ENCODE measurements around the gene RPS2.
"Not testable (repeated sequence)": the region's sequence is repeated elsewhere in the genome, so short reads cannot be mapped to it uniquely, and the experiment has no call there.

Gene RPS2

DNA sequence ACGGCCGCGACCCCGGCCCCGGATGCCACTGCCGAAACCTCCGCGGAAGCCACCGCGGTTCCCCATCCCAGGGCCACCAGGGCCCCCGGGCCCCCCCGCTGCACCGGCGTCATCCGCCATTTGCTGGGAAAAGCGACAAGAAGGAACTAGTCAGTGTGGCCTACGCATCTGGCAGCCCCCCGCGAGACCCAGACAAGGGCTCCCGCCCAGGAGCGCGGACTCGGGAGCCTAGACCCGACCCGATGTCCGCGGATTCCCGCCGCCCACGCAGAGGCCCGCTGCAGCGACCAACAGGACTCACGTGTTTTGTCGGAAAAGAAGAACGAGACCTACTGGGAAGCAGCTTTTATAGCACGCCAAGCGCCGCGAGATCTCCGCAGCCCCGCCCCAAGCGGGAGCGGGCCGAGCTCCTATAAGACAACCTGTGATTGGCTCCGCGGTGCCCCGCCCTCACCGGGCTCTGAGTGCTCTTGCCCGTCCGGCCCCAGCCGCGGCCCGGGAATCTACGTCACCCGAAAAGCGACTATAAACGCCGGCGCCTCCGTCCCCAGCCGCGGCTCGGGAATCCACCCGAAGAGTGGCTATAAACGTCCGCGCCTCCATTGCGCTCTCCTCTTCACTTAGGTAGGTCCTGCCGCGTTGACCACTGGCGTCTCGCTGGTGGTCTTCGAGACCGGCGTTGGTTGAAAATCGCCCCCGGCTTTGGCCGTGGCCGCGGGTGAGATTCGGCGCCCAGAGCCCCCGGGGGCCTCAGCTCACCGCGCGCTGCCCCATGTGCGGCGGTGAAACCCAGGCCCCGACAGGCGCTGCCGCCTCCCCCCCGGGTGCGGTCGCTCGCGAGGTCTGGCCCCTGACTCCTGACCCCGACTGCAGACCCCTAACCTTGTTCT lies at the start of gene RPS2:
Gene RPS2 (minus strand): TSS at position 321 of the 890 bp plus-strand sequence. CDS start 201 bp downstream, at position 120.
- in situ Hi-C loops (cut with HindIII; ENCODE audit: low sequenced_read_pairs), result loop anchor here (5.0 kb wide), 1 partner anchor 73 kb away; no protein-coding TSS in a partner anchor

DNA sequence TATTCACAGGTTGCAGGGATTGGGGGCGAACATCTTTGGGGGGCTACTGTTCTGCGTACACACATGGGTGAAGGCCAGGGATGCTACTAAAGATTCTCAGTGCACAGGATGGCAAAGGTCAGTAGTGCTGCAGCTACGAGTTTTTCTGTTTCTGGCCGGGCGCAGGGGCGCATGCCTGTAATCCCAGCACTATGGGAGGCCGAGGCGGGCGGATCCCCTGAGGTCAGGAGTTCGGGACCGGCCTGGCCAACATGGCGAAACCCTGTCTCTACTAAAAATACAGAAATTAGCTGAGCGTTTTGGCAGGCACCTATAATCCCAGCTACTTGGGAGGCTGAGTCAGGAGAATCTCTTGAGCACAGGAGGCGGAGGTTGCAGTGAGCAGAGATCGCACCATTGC lies 48.9 kb upstream of the RPS2 start:
- in situ Hi-C loops (cut with HindIII; ENCODE audit: low sequenced_read_pairs), result no loop called here

DNA sequence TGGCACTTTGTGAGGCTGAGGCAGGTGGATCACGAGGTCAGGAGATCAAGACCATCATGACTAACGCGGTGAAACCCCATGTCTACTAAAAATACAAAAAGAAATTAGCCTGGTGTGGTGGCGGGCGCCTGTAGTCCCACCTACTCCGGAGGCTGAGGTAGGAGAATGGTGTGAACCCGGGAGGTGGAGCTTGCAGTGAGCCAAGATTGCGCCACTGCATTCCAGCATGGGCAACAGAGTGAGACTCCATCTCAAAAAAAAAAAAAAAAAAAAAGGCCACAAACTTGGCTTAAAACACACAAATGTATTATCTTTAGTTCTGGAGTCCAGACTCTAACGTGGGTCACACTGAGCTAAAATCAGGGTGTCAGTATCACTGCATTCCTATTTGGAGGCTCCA lies 47.1 kb upstream of the RPS2 start:
- in situ Hi-C loops (cut with HindIII; ENCODE audit: low sequenced_read_pairs), result not testable (repeated sequence)

DNA sequence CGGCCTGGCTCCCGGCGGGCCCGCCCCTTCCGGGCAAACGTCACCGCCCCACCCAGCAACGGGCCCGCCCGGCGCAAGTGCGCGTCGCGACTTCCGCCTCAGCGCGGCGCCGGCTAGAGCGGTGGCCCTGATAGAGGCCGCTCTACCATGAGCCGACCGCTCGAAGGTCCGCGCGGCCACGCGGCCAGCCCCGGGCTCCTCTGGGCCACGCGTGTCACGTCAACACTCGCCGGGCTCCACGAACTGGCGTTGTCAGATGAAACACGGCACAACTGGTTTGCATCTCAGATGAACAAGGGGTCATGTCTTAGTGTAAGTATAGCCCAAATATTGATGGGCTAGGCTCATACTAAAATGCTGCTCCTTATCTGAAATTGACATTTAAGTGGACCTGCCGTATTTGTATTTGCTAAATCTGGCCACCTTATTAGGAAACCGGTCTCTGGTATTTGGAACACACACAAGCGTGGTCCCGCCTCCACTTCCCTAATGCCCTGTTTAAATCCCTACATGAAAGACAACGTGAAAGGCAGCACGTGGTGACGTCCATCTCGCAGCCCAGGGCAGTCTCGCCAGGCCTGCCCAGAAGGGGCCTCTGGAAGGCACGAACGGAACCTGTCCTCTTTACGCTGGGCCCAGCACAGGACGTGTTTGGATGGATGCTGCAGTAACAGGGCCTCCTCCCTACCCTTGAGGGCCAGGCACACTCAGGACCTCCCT lies 45.3 kb upstream of the RPS2 start, which contains the start of gene ZNF598:
Gene ZNF598 (minus strand): TSS at position 31 of the 720 bp plus-strand sequence.
- in situ Hi-C loops (cut with HindIII; ENCODE audit: low sequenced_read_pairs), result no loop called here

DNA sequence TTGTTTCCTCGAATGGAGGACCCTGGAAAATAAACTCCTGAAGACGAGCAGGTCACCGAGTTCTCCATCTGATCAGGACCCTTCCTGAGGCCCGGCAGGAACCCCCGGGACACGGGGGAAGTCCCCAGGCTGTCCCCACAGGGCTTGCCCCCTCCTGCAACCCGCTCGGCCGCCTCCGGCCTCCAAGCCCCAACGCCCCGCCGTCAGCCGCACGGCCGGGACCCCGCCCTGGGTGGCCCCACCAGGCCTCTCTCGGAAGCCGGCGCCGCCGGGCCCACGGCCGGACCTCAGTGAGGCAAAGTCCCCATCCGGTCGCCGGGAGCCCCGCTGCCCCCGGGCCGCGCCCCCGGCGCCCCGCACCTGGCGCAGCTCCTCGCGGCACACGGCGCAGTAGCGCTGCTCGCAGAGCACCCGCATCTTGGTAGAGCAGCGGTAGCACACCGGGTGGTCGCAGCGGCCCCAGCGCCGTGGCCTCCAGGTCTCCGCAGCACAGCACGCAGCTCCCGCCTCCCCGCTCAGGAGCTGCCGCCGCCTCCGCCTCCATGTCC lies 44.6 kb upstream of the RPS2 start:
- in situ Hi-C loops (cut with HindIII; ENCODE audit: low sequenced_read_pairs), result no loop called here

DNA sequence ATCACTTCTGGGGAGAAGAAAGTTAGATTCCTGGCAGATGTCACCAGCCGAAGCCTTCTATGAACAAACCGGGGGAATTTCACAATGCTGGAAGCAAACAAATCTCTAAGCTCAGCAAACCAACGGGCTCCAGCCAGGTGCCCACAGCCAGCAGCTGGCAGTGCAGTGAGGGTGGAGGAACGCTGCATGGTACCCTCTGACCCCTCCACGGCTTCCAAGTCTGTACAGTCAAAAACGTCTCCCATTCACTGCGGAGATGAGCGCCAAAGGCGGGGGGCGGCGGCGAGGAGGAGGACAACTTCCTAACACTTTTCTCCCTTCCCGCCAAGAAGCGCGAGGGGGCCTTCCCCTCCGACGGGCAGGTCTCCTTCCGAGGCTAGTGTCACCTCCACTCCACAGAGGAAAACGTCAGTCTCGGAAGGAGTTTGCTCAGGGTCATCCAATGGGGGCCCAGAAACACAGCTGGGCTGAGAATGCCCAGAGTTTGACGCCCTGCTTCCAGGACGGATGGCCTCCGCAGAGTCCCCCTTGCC lies 44.1 kb upstream of the RPS2 start:
- in situ Hi-C loops (cut with HindIII; ENCODE audit: low sequenced_read_pairs), result no loop called here

DNA sequence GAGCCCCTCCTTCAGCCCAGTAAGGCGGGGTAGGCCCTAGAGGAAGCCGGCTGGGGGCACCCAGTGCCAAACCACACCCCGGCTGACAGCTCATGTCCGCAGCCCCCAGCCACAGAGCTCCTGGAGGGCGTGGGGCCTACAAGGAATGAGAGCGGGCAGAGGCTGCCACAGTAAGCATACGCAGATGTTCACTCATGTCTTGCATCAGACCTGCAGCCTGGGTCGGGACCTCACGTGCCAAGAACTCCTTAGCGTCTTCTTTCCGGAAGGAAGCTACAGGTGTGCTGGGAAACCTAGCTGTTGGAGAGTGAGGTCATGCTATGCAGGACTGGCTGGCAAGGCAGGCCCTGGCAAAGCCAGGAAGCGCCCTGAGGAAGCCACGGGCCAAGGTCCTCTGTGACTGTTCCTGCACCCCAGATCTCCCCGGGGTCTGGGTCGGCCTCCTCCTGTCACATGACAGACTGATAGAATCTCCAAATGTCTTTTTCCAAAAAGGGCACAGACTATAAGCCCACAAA lies 43.4 kb upstream of the RPS2 start:
- in situ Hi-C loops (cut with HindIII; ENCODE audit: low sequenced_read_pairs), result no loop called here

DNA sequence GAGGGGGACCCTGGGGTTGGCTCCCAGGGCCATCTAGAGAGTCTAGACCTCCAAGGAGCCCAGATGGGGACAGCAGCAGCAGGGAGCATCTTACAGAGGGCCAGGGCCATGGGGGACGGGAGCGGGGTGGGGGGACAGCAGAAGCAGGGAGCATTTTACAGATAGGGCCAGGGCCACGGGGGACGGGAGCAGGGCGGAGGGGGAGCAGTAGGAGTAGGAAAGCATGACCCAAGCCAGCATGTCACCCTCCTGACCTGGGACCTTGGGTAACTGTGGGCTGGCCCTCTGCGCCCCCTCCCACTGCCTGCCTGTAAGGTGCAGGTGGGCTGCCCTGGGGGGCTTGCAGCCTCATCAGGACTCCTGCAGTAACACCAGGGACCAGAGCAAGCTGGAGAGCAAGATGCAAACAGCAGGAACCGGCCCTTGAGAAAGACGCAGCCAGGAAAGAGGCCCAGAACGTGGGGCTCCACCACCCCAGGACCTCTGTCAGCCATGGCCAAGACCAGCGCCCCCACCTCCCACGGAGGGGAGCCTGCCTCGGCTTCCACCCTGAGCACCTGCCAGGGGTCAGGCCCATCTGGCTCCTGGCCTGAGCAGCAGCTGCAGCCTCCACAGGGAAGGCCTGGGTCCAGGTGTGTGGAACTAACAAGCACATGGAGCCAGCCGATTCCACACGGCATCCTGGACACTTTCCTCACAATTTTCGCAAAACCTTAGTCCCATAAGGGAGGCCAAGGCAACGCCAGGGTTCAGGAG lies 42.6 kb upstream of the RPS2 start:
- in situ Hi-C loops (cut with HindIII; ENCODE audit: low sequenced_read_pairs), result no loop called here

DNA sequence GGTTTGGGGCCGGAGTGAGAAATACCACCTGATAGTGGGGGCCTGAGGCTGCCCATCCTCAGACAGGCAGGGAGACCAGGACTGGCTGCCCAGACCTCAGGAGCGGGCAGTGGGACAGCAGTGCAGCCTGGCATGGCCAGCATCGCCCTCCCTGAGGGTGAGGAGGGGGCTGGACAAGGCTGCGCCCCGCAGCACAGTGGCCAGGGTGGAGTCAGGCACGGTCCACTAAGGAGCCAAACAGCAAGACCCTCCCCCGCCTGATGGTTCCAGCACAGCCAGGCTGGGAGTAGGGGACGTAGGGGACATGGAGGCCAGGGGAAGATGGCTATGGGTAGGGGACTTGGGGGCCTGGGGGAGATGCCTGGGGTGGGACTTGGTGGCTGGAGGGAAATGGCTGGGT lies 41.7 kb upstream of the RPS2 start:
- in situ Hi-C loops (cut with HindIII; ENCODE audit: low sequenced_read_pairs), result no loop called here

DNA sequence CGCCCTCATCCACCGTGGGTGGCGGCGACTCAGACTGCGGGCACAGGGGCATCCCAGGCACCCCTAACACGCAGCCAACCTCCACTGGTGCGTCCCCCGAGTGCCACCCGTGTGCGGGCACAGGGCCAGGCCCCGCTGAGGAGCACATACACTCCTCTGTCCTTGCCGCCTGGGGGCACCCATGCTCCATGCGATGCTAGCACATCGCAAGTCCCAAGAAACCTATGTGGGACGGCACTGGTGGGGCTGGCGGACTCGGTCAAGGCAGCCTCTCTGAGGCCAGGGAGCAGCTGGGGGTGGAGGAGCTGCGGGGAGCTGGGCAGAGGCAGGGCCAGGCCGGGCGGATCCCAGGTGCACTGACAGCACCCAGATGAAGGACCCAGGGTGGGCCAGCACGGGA lies 41.0 kb upstream of the RPS2 start:
- in situ Hi-C loops (cut with HindIII; ENCODE audit: low sequenced_read_pairs), result no loop called here

DNA sequence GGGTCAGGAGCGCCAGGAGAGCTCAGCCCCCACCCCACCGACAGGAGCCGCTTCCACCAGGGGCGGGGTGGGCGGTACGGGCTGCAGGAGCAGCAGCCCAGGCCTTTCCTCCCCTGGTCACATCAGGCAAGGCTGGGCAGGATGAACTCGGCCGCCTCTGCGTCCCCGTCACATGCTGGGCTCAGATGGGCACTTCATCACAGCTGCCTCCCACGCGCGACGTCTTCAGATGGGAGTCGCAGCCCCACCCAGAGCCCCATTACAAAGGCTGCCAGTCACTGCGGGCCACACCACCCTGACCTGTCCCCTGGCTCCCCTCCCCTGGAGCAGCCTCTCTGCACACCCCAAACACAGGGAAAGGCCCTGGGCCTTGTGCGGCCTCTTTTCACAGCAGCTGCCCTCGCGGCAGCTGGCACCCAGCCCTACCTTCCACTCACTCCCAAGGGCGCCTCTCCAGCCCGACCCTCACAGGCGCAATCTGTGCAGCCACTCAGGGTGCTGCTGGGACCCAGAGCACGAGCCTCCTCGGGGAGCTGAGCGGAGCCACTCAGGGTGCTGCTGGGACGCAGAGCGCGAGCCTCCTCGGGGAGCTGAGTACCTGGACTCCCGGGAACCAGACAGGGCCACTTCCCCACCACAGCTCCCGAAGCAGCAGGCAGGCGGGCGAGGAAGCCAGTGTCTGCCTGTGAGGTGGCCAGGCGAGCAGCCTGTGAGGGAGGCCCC lies 40.3 kb upstream of the RPS2 start:
- in situ Hi-C loops (cut with HindIII; ENCODE audit: low sequenced_read_pairs), result no loop called here

DNA sequence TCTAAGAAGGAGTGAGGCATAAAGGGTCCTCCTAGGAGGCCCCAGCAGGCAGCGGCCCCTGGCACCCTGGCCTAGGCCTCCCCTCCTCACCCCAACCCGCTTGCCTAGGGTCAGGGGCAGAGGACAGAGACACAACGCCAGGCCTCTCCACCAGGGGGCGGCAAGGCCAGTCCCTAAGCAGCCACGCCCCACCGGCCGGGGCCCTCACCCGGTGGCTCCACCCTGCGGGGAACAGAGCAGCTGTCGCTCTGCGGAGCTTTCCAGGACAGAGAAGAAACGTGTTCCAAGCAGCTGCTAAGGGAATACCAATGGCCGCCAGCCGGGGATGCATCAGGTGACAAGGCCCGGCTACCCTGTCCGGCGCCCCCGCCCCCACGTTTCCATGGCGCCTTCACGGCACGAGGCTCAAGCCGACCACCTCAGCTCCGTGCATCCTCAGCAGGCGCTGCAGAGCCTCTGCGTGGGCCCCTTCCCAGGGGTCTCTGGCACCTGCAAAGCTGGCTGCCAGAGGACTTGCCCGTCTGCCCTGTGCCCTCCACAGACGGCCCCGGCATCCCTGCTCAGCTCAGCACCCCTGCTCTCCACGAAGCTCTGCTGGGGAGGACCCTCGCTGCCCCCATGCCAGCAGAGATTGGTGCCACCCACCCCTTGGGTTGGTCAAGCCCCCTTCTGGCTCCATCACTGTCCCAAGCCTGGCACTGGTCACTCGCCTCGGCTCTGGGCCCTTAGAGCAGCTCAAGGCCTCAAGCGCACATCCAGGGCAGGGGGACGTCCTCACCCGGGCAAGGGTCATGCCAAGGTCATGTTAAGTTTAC lies 39.4 kb upstream of the RPS2 start:
- in situ Hi-C loops (cut with HindIII; ENCODE audit: low sequenced_read_pairs), result no loop called here

DNA sequence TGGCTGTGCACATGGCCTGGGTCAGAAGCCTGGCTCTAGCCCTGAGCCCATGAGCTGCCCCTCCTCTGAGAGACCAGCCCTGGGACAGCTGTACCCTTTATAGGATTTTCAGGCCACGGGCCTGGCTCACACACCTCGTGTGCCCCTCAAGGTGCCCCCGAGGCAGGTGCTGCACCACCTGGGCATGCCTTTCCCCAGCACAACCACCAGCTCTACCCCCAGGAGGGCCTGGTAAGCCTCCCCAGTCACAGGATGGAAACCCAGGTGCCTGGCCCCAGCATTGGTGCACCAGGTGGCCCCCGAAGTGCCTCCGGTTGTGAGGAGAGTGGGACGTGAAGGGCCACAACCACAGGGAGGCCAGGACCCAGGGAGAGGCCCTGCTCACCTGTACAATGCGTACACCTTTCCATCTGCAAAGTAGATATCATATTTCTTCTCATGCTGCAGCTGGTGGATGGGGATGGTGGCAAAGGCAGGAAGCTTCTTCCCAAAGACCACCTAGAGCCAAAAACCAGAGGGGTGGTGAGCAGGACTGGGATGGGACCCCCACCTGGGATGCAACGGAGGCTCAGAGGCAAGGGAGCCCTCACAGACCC lies 38.7 kb upstream of the RPS2 start:
- in situ Hi-C loops (cut with HindIII; ENCODE audit: low sequenced_read_pairs), result no loop called here

DNA sequence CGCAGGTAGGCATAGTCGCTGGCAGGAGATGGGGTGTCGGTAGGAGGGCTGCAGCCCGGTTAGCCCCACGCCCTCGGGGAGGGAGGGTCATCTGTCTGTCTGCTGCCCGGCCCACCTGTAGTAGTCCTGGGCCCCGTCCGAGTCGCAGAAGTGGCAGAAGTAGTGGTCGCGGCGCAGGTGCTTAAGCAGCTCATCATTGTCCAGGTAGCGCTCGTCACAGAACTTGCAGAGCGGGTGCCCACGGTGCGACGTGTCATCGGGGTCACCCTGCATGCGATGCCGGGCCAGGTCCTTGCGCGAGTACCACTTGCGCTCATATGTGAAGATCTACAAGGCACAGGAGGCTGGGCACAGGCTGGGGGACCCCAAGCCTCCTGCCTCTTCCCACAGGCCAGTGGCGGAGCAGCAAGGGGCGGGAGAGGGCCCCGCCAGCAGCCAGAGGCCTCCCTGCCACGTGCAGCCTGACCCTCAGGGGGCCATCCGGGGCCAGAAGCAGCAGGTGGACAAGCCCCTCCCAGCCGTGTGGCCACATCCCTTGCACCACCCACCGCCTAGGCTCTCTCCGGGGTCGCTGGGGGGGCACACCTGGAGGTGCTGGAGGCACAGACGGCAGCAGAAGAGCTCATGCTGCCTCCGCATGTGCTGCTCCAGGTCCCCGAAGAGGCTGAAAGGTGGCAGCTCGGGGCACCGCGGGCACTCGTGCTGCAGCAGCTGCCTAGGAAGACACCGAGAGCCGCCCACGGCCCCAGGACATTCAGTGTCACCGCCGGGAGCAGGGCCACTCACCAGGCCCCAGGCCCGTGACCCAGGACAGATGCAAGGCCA lies 38.0 kb upstream of the RPS2 start:
- in situ Hi-C loops (cut with HindIII; ENCODE audit: low sequenced_read_pairs), result no loop called here

DNA sequence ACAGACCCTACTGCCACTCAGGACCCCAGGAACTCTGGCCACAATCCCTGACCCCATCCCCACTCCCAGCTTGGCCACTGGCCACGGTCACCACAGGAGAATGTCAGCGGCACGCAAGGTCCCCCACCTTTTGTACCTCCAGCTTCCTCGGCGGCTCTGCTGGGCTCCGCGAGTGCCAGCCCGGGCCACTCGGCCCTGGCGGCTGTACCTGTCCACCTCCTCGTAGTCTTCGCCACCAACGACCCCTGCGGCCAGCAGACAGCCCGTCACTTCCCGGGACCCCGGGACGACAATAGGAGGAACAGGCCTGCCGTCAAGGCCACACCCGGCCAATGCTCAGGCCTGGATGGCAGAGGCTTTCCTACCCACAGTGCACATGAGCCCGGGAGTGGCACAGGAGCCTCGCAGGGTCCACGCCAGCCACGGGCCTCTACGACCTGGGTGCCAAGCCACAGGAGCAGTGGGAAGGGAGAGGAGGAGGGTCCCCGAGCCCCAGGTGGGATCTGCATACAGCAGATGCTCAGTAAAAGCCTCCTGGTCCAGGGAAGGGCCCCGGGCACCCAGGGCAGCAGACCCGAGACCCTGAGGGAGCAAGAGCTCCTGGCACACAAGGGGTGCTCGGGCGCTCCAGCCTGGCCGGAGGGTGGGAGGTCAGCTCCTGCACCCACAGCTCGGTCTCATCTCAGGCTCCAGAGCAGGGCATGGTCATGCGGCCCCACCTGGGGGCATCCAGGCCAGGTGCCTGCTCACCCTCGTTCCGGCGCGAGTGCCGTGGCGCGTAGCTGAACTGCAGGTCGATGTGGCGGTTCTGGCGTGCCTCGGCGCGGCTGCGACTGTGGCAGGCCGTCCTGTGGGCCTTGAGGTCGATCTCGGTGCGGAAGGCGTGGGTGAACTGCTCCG lies 37.1 kb upstream of the RPS2 start:
- in situ Hi-C loops (cut with HindIII; ENCODE audit: low sequenced_read_pairs), result no loop called here

DNA sequence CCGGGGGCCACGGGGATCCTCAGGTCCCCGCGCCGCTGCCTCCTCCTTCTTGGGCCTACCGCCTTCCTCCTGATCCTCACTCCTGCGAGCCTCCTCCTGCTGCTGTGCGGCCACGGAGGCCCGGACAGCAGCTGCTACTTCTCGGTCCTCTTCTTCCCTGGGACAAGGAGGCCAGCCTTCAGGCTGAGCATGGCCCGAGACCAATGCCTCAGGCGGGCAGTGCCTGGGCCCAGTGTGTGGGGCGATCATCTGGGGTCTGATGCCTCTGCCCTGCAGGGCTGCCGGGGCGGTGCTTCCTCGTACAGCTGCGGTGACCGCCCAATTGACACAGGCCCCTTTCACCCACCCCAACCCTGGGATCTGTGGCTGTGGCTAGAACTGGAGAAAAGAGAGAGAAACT lies 36.4 kb upstream of the RPS2 start:
- in situ Hi-C loops (cut with HindIII; ENCODE audit: low sequenced_read_pairs), result no loop called here
